HCT116 (cell line): ENCODE measurements around the gene THSD4. TPM values are rescaled to one million over a fixed set of nuclear protein-coding genes. Genes with fewer than 3 reads are reported as not detected.

Experiments
- ATAC-seq: fragments of 200-7000 bp; cut with Tn5 transposase; 2 replicates; pipeline ENCODE4 v1.9.1; 2020; ENCODE audit warnings: mild to moderate bottlenecking, moderate library complexity
- BruUV-seq: library from RNA; stranded (reverse); fragments of 400-500 nt; replicated peaks from 2 replicates; lab custom pipeline; 2021; lab: Mats Ljungman, UMichigan
- CTCF ChIA-PET: fragments of 300-600 bp; sonication (Branson Sonifier 250); formaldehyde crosslinking; loops from one replicate; lab custom pipeline; 2021; ENCODE audit warnings: antibody characterized with exemption; lab: Charles Lee
- POLR2A ChIA-PET: fragments of 300-600, 350-600 bp; sonication (Branson Sonifier 250); formaldehyde crosslinking; loops from one replicate; lab custom pipeline; 2021; ENCODE audit warnings: antibody characterized with exemption; lab: Charles Lee
- RAD21 ChIA-PET, 2 experiments: fragments of 300-600 bp; sonication (Branson Sonifier 250); formaldehyde crosslinking; loops; one replicate each; lab custom pipeline; 2023; ENCODE audit warnings: low total read pairs in 2 of 2; ENCODE audit not compliant: uncharacterized antibody in 2 of 2, unreplicated experiment in 2 of 2, low non-redundant PET in 1 of 2; lab: Charles Lee
- DNase-seq: peaks from one replicate; pipeline ENCODE4 v3.0.0-alpha.2; 2010; ENCODE audit warnings: low read depth, low spot score
- H2AFZ ChIP-seq: fragments of 200-600 bp; shearing (Covaris generic), sonication (generic); 2 replicates; pipeline ENCODE4 v1.6.1; 2017; ENCODE audit warnings: low read depth, mixed run types, mixed read lengths, antibody characterized with exemption, low read length; ENCODE audit not compliant: poor library complexity, severe bottlenecking
- H3K27ac ChIP-seq: 2 replicates; pipeline ENCODE4 v1.5.1; 2012; ENCODE audit warnings: low read depth, low read length
- H3K27me3 ChIP-seq: fragments of 200-600 bp; sonication (generic); 2 replicates; pipeline ENCODE4 v1.6.1; 2016; ENCODE audit warnings: mixed run types, low read length, mixed read lengths; ENCODE audit not compliant: insufficient read depth
- H3K36me3 ChIP-seq, 2 experiments: fragments of 200-500 bp in 1 of 2; fragments of 200-600 bp in 1 of 2; sonication (Bioruptor generic) in 1 of 2; sonication (generic) in 1 of 2; 2 replicates each; pipeline versions ENCODE4 v1.5.1 to v1.6.1; 2014 to 2016; ENCODE audit warnings: low read length in 2 of 2, inconsistent platforms in 1 of 2, mixed read lengths in 1 of 2, mixed run types in 1 of 2; ENCODE audit not compliant: insufficient read depth in 2 of 2, control insufficient read depth in 1 of 2
- H3K4me1 ChIP-seq, 2 experiments: fragments of 200-600 bp in 1 of 2; sonication (generic) in 1 of 2; 2 replicates each; pipeline versions ENCODE4 v1.5.1 to v1.6.1; 2012 to 2017; ENCODE audit warnings: low read length in 2 of 2, inconsistent platforms in 1 of 2, mild to moderate bottlenecking in 1 of 2, mixed read lengths in 1 of 2, mixed run types in 1 of 2, moderate library complexity in 1 of 2; ENCODE audit not compliant: insufficient read depth in 2 of 2, control insufficient read depth in 1 of 2
- H3K4me2 ChIP-seq: fragments of 200-600 bp; sonication (generic); 2 replicates; pipeline ENCODE4 v1.6.1; 2017; ENCODE audit warnings: mixed run types, low read length, mixed read lengths
- H3K4me3 ChIP-seq, 2 experiments: fragments of 200-600 bp in 1 of 2; sonication (generic) in 1 of 2; replicated peaks in 1 of 2; 2 replicates each; pipeline ENCODE4 v1.5.1; 2011 to 2016; ENCODE audit warnings: low read length in 2 of 2, control low read depth in 1 of 2, low read depth in 1 of 2, mild to moderate bottlenecking in 1 of 2, mixed read lengths in 1 of 2, mixed run types in 1 of 2
- H3K79me2 ChIP-seq: fragments of 200-600 bp; sonication (generic); 2 replicates; pipeline ENCODE4 v1.6.1; 2017; ENCODE audit warnings: mild to moderate bottlenecking, mixed run types, low read length, moderate library complexity, mixed read lengths; ENCODE audit not compliant: insufficient read depth
- H3K9ac ChIP-seq: fragments of 200-600 bp; sonication (generic); 2 replicates; pipeline ENCODE4 v1.6.1; 2016; ENCODE audit warnings: low read length, mixed read lengths
- H3K9me2 ChIP-seq: fragments of 200-600 bp; sonication (generic), shearing (Covaris generic); 2 replicates; pipeline ENCODE4 v1.6.1; 2017; ENCODE audit warnings: mixed run types, mild to moderate bottlenecking, moderate library complexity; ENCODE audit not compliant: insufficient read depth
- H3K9me3 ChIP-seq, 2 experiments: fragments of 200-500 bp in 1 of 2; fragments of 200-600 bp in 1 of 2; sonication (Bioruptor generic) in 1 of 2; sonication (generic) in 1 of 2; 2 replicates each; pipeline ENCODE4 v1.6.1; 2014 to 2017; ENCODE audit warnings: low read length in 2 of 2, mixed read lengths in 2 of 2, inconsistent platforms in 1 of 2, low read depth in 1 of 2, mild to moderate bottlenecking in 1 of 2, mixed run types in 1 of 2, moderate library complexity in 1 of 2; ENCODE audit not compliant: control insufficient read depth in 1 of 2, insufficient read depth in 1 of 2
- H4K20me1 ChIP-seq: fragments of 200-600 bp; sonication (generic), shearing (Covaris generic); 2 replicates; pipeline ENCODE4 v1.6.1; 2017; ENCODE audit warnings: mixed run types, mild to moderate bottlenecking, moderate library complexity; ENCODE audit not compliant: insufficient read depth
- CBX3 ChIP-seq: IDR thresholded peaks from 2 replicates; pipeline ENCODE4 v1.6.1; 2012; ENCODE audit warnings: low read depth
- CEBPB ChIP-seq: IDR thresholded peaks from 2 replicates; pipeline ENCODE4 v1.6.1; 2012; ENCODE audit warnings: low read depth
- EGR1 ChIP-seq: IDR thresholded peaks from 2 replicates; pipeline ENCODE4 v1.6.1; 2012; ENCODE audit warnings: low read depth
- EZH2 ChIP-seq: fragments of 200-600 bp; sonication (generic); IDR thresholded peaks from 2 replicates; pipeline ENCODE4 v1.6.1; 2017; ENCODE audit warnings: antibody characterized with exemption, mixed run types
- EZH2phosphoT487 ChIP-seq: fragments of 200-600 bp; IDR thresholded peaks from 2 replicates; pipeline ENCODE4 v1.6.1; 2018; ENCODE audit warnings: antibody characterized with exemption, borderline replicate concordance
- FOSL1 ChIP-seq: IDR thresholded peaks from 2 replicates; pipeline ENCODE4 v1.6.1; 2012; ENCODE audit warnings: low read depth
- JUND ChIP-seq: IDR thresholded peaks from 2 replicates; pipeline ENCODE4 v1.6.1; 2012
- POLR2A ChIP-seq: IDR thresholded peaks from 2 replicates; pipeline ENCODE4 v1.7.0; 2011; ENCODE audit warnings: borderline replicate concordance; ENCODE audit not compliant: insufficient read depth, insufficient read length; ENCODE audit errors: extremely low read depth
- POLR2AphosphoS5 ChIP-seq: IDR thresholded peaks from 2 replicates; pipeline ENCODE4 v1.6.1; 2011; ENCODE audit warnings: mild to moderate bottlenecking, low read depth, low read length, moderate library complexity
- RAD21 ChIP-seq: IDR thresholded peaks from 2 replicates; pipeline ENCODE4 v1.6.1; 2012; ENCODE audit warnings: low read depth, mild to moderate bottlenecking
- SIN3A ChIP-seq: IDR thresholded peaks from 2 replicates; pipeline ENCODE4 v1.6.1; 2012; ENCODE audit warnings: low read depth
- TCF7L2 ChIP-seq: IDR thresholded peaks from 2 replicates; pipeline ENCODE4 v1.7.0; 2011; ENCODE audit warnings: borderline replicate concordance, inconsistent platforms; ENCODE audit not compliant: insufficient read depth, insufficient read length; ENCODE audit errors: extremely low read depth
- YY1 ChIP-seq: IDR thresholded peaks from 2 replicates; pipeline ENCODE4 v1.6.1; 2011; ENCODE audit warnings: low read length, low read depth, moderate library complexity, mild to moderate bottlenecking; ENCODE audit not compliant: insufficient replicate concordance; ENCODE audit errors: extremely low read depth
- ZFX ChIP-seq: fragments of 450-650 bp; IDR thresholded peaks from 2 replicates; pipeline ENCODE4 v1.6.1; 2017
- ZNF274 ChIP-seq: fragments of 200-500 bp; sonication (Bioruptor generic); IDR thresholded peaks from 2 replicates; pipeline ENCODE4 v1.6.1; 2014; ENCODE audit warnings: mild to moderate bottlenecking, low read depth, low read length, inconsistent platforms
- intact Hi-C: fragments of 100-400 bp; cut with micrococcal nuclease; formaldehyde crosslinking; loops from 2 replicates; pipeline ENCODE4 v1.10.0; 2022
- total RNA-seq: library from RNA; stranded (reverse); gene quantifications from one replicate; pipeline ENCODE4 v1.2.1, GENCODE V29; 2021; ENCODE audit not compliant: unreplicated experiment
- TF ChIP-seq, protein P1 (sequence below): IDR thresholded peaks from 2 replicates; pipeline ENCODE4 v1.6.1; 2012
- TF ChIP-seq, protein P2 (sequence below): IDR thresholded peaks from 2 replicates; pipeline ENCODE4 v1.6.1; 2012; ENCODE audit warnings: low read depth
- TF ChIP-seq, protein P3 (sequence below), 3 experiments: fragments of 200-600 bp in 1 of 3; sonication (generic) in 1 of 3; IDR thresholded peaks in 2 of 3; conservative IDR thresholded peaks in 1 of 3; 2 replicates each; pipeline ENCODE4 v1.5.1; 2012 to 2017; ENCODE audit warnings: low read depth in 2 of 3, low read length in 2 of 3, antibody characterized with exemption in 1 of 3, borderline replicate concordance in 1 of 3, control low read depth in 1 of 3, mild to moderate bottlenecking in 1 of 3, mixed read lengths in 1 of 3, mixed run types in 1 of 3, moderate library complexity in 1 of 3; ENCODE audit not compliant: insufficient read depth in 1 of 3
- TF ChIP-seq, protein P4 (sequence below): IDR thresholded peaks from 2 replicates; pipeline ENCODE4 v1.6.1; 2012

Gene THSD4
- total RNA-seq, 1 experiment from 2014 or later, result 30.5 TPM

DNA sequence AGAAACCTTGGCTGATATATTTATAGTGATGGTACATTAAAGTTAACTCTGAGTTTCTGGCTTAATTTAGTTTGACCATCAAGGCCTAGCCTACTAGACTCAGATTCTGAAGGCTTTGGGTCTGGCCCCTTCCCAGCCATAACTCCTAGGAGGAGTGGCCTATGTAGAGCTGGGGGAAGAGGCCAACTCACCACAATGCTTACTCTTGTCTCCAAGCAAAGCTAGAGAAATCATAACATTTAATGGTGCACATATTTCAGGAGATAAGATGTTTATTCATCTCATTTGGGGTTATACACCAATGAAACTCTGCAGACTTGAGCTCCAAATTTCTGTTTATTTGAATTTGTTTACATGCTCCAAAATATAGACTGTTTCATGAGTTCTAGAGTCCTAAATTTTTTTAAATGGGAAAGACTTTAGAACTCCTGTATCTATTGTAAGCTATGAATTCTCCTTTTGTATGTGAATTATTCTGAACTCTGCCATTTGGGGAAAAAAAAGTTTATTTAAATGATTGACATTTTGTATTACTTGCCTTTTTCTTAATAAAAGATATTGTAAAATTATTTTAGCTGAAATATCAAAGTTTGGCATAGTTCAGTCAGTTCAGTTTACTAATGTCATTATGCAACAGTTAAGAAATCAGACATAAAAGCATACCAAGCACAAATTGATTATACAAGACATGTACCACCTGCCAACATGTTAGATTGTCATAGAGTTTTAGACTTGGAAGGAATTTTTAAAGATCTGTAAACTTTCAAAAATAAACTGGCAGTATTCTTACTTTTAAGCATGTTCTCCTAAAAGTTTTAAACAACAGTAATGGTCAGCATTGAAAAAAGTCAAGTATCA, 551.7 kb downstream of the THSD4 start:
- CTCF ChIA-PET, result interaction anchor here (1.0 kb wide), 1 partner anchor 14 kb away, joined by 3 read pairs; no protein-coding TSS in a partner anchor
- H3K9me2 ChIP-seq, result no peaks in the 10 kb centered on the region; the same call in 1 of the 2 replicates
- no peaks in the 10 kb centered on the region for H3K79me2 ChIP-seq
- intact Hi-C loops, result no loop called here
- no peak for TF ChIP-seq CEBPB
- TF ChIP-seq SIN3A, result no peak
- TF ChIP-seq POLR2AphosphoS5, result no peak
- no peak for TF ChIP-seq EGR1
- TF ChIP-seq, protein P1, sequence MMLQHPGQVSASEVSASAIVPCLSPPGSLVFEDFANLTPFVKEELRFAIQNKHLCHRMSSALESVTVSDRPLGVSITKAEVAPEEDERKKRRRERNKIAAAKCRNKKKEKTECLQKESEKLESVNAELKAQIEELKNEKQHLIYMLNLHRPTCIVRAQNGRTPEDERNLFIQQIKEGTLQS, result no peak
- TF ChIP-seq, protein P2, sequence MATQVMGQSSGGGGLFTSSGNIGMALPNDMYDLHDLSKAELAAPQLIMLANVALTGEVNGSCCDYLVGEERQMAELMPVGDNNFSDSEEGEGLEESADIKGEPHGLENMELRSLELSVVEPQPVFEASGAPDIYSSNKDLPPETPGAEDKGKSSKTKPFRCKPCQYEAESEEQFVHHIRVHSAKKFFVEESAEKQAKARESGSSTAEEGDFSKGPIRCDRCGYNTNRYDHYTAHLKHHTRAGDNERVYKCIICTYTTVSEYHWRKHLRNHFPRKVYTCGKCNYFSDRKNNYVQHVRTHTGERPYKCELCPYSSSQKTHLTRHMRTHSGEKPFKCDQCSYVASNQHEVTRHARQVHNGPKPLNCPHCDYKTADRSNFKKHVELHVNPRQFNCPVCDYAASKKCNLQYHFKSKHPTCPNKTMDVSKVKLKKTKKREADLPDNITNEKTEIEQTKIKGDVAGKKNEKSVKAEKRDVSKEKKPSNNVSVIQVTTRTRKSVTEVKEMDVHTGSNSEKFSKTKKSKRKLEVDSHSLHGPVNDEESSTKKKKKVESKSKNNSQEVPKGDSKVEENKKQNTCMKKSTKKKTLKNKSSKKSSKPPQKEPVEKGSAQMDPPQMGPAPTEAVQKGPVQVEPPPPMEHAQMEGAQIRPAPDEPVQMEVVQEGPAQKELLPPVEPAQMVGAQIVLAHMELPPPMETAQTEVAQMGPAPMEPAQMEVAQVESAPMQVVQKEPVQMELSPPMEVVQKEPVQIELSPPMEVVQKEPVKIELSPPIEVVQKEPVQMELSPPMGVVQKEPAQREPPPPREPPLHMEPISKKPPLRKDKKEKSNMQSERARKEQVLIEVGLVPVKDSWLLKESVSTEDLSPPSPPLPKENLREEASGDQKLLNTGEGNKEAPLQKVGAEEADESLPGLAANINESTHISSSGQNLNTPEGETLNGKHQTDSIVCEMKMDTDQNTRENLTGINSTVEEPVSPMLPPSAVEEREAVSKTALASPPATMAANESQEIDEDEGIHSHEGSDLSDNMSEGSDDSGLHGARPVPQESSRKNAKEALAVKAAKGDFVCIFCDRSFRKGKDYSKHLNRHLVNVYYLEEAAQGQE, result no peak
- no peak for TF ChIP-seq EZH2phosphoT487
- TF ChIP-seq, protein P3, sequence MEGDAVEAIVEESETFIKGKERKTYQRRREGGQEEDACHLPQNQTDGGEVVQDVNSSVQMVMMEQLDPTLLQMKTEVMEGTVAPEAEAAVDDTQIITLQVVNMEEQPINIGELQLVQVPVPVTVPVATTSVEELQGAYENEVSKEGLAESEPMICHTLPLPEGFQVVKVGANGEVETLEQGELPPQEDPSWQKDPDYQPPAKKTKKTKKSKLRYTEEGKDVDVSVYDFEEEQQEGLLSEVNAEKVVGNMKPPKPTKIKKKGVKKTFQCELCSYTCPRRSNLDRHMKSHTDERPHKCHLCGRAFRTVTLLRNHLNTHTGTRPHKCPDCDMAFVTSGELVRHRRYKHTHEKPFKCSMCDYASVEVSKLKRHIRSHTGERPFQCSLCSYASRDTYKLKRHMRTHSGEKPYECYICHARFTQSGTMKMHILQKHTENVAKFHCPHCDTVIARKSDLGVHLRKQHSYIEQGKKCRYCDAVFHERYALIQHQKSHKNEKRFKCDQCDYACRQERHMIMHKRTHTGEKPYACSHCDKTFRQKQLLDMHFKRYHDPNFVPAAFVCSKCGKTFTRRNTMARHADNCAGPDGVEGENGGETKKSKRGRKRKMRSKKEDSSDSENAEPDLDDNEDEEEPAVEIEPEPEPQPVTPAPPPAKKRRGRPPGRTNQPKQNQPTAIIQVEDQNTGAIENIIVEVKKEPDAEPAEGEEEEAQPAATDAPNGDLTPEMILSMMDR (IDR thresholded peaks at IDR 0.05 in 2 of 3, conservative IDR thresholded peaks at IDR 0.05 in 1 of 3; ENCODE audit: borderline replicate concordance in 1 of 3, insufficient read depth in 1 of 3, low read depth in 2 of 3, low read length in 2 of 3), result no peak
- no peak for TF ChIP-seq RAD21
- no peak for TF ChIP-seq POLR2A
- no peak for TF ChIP-seq ZFX
- no peak for TF ChIP-seq TCF7L2
- no peak for TF ChIP-seq CBX3
- TF ChIP-seq, protein P4, sequence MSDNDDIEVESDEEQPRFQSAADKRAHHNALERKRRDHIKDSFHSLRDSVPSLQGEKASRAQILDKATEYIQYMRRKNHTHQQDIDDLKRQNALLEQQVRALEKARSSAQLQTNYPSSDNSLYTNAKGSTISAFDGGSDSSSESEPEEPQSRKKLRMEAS, result no peak
- no peak for TF ChIP-seq ZNF274
- no peak for TF ChIP-seq FOSL1
- TF ChIP-seq YY1, result no peak
- TF ChIP-seq EZH2, result no peak
- TF ChIP-seq JUND, result no peak
- POLR2A ChIA-PET, result no interaction called here
- H3K9me3 ChIP-seq, result no peaks in the 10 kb centered on the region
- RAD21 ChIA-PET, result no interaction called here
- no peak overlapping the region for H3K27ac ChIP-seq
- BruUV-seq, result no TSS peak
- H3K4me3 ChIP-seq, result no peak overlapping the region
- no peak overlapping the region for H2AFZ ChIP-seq
- ATAC-seq (no peak), DNase-seq (no peak)
- no peaks in the 10 kb centered on the region for H4K20me1 ChIP-seq
- H3K27me3 ChIP-seq, result no peaks in the 10 kb centered on the region
- H3K4me2 ChIP-seq, result no peak overlapping the region
- no peaks in the 10 kb centered on the region for H3K36me3 ChIP-seq
- no peak overlapping the region for H3K9ac ChIP-seq
- no peaks in the 10 kb centered on the region for H3K4me1 ChIP-seq
